Hepatic stellate cell (primary cell): ENCODE measurements around the gene HLA-DPB1.

Source experiments
- DNase-seq: peaks from one replicate; pipeline ENCODE4 v3.0.0; 2011; ENCODE audit warnings: low spot score

HLA-DPB1 gene

GRCh38 chr6:33103776-33104175 lies 28.0 kb downstream of the HLA-DPB1 start:
- no peak for DNase-seq

- DNase-seq, result no peak
These were observed 29.1 kb downstream of the HLA-DPB1 start for GRCh38 chr6:33104887-33105286.

- no peak for DNase-seq
These were observed 29.6 kb downstream of the HLA-DPB1 start for GRCh38 chr6:33105386-33105785.

- no peak for DNase-seq
These were observed 30.4 kb downstream of the HLA-DPB1 start for GRCh38 chr6:33105916-33106871.

GRCh38 chr6:33107641-33108040 lies 31.9 kb downstream of the HLA-DPB1 start:
- DNase-seq, result no peak

GRCh38 chr6:33108307-33108706 lies 32.5 kb downstream of the HLA-DPB1 start:
- DNase-seq, result no peak

- DNase-seq, result peak; percentile 85
These were observed 36.4 kb downstream of the HLA-DPB1 start for GRCh38 chr6:33112148-33112547.

GRCh38 chr6:33113755-33114154 lies 38.0 kb downstream of the HLA-DPB1 start:
- no peak for DNase-seq

GRCh38 chr6:33114406-33114805 lies 38.6 kb downstream of the HLA-DPB1 start:
- no peak for DNase-seq

GRCh38 chr6:33116417-33116816 lies 40.6 kb downstream of the HLA-DPB1 start:
- no peak for DNase-seq

- no peak for DNase-seq
These were observed 41.3 kb downstream of the HLA-DPB1 start for GRCh38 chr6:33116841-33117711.

GRCh38 chr6:33117811-33118277 lies 42.1 kb downstream of the HLA-DPB1 start:
- DNase-seq, result no peak

GRCh38 chr6:33118525-33119123 lies 42.8 kb downstream of the HLA-DPB1 start:
- DNase-seq, result peak; percentile 16

- DNase-seq, result no peak
These were observed 44.2 kb downstream of the HLA-DPB1 start for GRCh38 chr6:33120001-33120400.

GRCh38 chr6:33123181-33123580 lies 47.4 kb downstream of the HLA-DPB1 start:
- no peak for DNase-seq

GRCh38 chr6:33123732-33124524 lies 48.1 kb downstream of the HLA-DPB1 start:
- no peak for DNase-seq

GRCh38 chr6:33124525-33124901 lies 48.7 kb downstream of the HLA-DPB1 start:
- DNase-seq, result no peak

GRCh38 chr6:33124947-33125346 lies 49.2 kb downstream of the HLA-DPB1 start:
- DNase-seq, result no peak

- peak; percentile 53 for DNase-seq
These were observed 50.4 kb downstream of the HLA-DPB1 start for GRCh38 chr6:33126101-33126714.

- DNase-seq, result no peak
These were observed 52.5 kb downstream of the HLA-DPB1 start for GRCh38 chr6:33128318-33128717.

- no peak for DNase-seq
These were observed 56.3 kb downstream of the HLA-DPB1 start for GRCh38 chr6:33132081-33132524.
